CD4-positive, alpha-beta T cell treated with Interleukin-15 for 1 hour (primary cell): ENCODE results near the gene NTN4.
"Not testable (repeated sequence)": the region's sequence is repeated elsewhere in the genome, so short reads cannot be mapped to it uniquely, and the experiment has no call there.

Source experiments
- DNase-seq: peaks from one replicate; pipeline ENCODE4 v3.0.0-alpha.2; 2020

NTN4 gene

DNA sequence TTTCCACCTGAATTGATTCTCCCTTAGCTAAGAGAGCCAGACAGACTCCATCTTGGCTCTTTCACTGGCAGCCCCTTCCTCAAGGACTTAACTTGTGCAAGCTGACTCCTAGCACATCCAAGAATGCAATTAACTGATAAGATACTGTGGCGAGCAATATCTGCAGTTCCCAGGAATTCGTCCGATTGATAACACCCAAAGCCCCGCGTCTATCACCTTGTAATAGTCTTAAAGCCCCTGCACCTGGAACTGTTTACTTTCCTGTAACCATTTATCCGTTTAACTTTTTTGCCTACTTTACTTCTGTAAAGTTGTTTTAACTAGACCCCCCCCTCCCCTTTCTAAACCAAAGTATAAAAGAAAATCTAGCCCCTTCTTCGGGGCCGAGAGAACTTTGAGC lies 44.5 kb downstream of the NTN4 start:
- DNase-seq: not testable (repeated sequence)

DNA sequence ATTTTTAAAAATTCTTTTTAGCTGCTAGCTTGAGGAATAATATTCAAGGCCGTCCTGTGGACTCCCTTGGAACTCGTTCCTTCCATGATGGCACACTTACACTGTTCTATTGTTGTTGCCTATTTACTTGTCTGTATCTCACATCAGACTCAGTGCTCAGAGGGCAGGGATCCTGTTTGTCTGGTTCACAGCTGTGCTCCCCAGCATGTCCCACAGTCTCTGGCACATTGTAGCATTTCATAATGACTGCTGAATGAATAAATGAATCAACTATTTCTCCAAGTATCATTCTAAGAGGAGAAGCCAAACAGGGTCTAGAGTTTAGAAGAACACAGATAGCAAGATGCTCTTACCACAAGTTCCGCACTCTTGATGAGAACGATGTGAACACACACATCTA lies 48.0 kb downstream of the NTN4 start:
- no peak for DNase-seq

DNA sequence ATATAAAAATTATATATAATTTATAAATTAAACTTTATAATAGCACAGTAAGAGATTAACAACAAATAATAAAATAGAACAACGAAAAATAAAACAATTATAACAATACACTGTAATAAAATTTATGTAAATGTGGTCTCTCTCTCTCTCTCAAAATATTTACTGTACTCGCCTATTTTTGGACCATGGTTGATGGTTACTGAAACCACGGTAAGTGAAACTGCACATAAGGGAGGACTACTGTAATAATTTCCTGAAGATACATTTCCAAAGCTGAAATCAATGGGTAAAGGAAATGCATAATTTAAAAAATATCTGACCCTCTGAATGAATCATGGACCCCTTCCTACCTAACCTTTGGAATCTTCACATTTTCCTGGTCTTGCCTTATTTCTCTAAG lies 48.9 kb downstream of the NTN4 start:
- DNase-seq: no peak

DNA sequence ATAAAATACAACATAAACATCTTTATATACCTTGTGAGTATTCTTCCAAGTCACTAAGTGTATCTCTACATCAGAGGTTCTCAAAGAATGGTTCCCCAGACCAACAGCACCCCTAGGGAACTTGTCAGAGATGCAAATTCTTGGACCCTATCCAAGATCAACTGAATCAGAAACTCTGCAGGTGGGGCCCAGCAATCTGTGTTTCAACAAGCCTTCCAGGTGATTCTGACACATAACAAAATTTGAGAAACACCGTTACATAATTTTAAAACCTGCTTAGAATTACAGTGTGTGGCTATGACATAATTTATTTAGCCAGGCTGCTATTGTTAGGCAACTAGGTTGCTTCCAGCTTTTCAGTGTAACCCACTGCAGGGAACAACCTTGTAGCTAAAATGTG lies 49.8 kb downstream of the NTN4 start:
- no peak for DNase-seq

DNA sequence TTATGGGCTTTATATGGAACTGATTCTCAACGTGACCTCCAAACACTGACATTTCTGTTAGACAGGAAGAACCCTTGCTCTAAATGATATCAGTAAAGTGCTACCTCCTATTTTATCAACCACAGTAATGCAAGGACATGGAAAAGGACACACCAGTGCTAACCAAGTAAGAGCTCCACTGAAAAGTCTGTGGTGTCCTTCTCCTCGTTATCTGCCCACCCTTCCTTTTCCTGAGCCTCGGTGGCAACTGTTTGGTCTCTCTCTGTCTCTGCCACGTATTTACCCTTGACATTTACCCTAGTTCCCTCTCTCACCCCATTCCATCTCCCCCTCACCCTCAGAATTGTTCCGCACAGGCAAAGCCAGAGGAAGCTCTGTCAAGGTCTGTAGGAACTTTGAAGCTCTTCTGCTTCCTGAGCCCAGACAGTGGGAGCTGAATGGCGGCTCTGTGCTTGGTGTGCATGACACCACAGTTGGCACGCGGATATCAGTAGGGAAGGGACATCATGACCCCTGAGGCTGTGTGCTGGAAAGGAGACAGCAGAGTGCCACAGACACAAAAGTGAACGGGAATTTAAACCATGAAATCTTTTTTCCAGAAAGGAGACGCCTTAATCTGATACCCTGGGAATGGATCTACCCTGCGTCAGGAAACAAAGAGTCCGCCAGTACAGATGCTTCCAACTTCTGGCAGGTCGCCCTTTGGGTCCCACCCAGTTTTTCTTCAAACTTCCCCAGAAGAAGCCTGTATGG lies 50.8 kb downstream of the NTN4 start:
- DNase-seq: no peak

DNA sequence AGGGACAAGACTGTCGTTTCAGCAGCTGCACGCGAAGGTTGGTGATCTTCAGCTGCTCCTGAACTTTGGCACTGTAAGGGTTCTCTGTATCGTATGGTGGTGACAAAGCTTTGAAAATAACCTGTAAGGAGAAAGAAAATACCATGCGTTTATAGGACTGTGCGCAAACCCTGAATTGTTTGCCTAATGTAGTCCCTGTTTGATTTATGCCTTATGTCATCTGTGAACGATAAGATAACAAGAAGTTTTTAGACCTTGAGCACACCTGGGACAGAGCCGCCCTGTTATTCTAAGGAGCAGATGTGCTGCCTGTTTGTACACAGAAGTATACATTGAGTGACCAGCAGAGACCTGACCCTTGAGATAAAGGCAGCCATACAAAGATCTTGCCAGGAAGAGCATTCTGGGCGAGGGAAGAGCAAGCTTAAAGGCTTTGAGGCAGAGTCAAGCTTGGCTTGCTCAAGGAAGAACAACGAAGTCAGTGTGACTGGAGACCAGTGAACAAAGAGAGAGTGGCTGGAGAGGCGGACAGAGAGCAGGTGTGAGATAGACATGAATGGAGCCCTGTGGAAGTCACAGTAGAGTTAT lies 52.4 kb downstream of the NTN4 start:
- DNase-seq: no peak

DNA sequence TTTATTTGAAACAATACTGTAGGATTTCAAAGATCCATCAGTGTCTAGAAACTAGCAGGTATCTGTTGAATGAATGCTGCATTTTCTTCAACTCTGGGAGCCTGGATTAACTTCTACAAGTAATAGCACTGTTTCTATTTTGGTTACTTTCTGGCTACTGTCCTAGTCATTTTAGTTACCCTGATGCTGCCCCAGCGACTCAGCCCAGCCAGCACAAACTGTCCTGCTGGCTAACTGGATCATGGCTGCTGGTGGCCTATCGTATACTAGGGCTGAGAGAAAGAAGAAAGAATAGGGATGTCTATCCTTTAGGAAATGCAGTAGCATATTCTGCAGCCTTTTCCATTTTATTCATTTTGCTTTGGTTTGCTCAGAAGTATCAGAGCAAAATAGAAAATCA lies 53.9 kb downstream of the NTN4 start:
- DNase-seq: no peak

DNA sequence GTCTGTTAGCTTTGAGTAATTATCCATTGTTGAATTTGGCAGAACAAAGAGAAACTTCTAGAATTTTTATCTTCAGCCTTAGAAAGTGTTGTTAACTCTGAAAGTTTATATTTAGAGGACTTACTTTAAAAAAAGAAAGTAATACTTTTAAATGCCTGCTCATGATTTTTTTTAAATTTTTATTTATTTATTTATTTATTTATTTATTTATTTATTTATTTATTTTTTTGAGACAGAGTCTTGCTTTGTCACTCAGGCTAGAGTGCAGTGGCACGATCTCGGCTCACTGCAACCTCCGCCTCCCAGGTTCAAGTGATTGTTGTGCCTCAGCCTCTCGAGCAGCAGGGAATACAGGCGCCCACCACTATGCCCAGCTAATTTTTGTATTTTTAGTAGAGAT lies 54.8 kb downstream of the NTN4 start:
- not testable (repeated sequence) for DNase-seq

DNA sequence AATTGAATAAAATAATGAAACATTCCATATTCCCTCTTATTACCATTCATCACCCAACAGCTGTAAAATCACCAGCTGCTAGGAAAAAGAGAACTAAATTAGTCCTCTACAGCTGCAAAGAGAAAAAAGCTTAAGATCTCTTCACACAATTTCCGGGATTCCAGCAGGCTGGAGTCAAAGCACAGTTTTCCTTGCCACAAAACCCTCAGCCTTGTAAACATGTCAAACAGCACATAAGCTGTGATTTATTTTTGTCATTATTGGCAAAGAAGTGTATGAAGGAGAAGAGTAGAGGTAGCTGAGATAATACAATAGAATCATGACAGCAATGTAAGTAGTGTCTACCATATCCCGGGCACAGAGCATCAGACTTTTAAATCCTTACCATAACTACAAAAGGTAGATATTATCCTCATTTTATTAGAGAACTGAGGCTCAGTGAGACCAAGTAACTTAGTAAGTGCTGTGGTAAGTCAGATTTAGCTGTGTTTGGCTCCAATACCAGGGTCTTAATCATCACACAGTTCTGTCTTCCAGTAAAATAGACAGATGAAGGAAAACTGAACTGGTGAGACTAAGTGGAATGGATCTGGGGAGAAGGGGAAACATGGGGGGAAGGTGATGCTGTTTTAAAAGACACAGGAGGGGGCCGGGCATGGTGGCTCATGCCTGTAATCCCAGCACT lies 57.3 kb downstream of the NTN4 start:
- DNase-seq: no peak

DNA sequence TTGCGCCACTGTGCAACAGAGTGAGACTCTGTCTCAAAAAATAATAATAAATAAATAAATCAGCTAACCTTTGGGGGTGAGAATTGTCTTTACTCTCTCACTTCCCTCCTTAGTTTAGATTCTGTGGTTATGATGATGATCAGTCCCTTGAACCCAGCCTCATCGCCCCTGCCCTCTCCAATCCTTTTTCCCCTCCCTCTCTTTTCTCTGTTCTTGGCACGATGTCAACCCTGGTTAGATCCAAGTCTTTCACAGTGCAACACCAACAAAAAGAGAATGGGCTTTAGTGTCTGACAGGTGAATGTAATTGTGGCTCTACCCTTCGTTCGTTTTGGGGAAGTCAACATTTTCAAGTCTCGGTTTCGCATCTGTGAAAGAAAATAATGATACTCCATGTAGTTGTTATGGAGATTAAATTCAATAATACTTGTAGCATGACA lies 59.0 kb downstream of the NTN4 start:
- DNase-seq: no peak

DNA sequence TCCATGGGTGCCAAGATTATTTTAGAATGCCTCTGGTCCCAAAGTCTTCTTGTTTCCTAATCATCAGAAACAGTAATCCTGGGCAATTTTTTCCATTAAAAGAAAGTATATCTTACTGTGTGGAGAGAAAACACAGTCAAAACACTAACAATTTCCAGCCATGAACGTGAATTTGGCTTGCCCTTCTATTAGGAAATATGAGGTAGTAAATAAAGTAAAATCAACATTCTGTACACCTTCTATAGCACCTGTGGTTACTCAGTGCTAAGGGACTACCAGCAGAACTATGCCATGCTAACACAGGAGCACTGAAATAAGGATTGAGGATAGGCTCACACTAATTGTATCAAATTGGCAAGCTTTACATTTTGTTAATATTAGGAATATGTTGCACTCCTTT lies 60.1 kb downstream of the NTN4 start:
- DNase-seq: no peak

DNA sequence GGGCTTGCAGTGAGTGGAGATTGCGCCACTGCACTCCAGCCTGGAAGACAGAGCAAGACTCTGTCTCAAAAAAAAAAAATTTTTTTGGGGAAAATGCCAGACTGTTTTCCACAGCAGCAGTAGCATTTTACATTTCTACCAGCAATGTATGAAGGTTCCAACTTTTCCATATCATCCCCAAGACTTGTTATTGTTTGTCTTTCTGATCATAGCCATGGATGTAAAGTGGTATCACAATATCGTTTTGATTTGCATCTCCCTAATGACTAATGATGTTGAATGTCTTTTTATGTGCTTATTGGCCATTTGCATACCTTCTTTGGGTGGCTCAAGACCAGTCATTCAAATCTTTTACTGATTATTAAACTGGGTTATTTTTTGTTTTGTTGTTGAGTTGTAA lies 63.7 kb downstream of the NTN4 start:
- no peak for DNase-seq

DNA sequence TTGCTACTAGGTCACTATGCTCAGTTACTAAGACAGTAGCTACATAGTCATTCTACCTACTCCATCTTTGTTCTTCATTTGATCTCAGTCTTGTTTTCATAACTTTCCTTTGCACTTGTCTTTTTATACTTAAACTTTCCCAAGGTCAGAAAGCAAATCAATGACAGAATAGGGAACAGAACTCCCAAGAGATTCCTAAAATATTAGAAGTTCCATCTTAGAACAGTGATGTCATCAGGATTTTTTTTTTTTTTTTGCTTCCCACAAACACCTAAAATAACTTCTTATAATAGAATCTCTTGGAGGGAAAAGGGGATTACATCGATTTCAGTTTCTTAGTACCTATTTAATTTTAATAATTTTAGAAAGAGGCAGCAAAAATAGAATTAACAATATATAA lies 65.8 kb downstream of the NTN4 start:
- no peak for DNase-seq

DNA sequence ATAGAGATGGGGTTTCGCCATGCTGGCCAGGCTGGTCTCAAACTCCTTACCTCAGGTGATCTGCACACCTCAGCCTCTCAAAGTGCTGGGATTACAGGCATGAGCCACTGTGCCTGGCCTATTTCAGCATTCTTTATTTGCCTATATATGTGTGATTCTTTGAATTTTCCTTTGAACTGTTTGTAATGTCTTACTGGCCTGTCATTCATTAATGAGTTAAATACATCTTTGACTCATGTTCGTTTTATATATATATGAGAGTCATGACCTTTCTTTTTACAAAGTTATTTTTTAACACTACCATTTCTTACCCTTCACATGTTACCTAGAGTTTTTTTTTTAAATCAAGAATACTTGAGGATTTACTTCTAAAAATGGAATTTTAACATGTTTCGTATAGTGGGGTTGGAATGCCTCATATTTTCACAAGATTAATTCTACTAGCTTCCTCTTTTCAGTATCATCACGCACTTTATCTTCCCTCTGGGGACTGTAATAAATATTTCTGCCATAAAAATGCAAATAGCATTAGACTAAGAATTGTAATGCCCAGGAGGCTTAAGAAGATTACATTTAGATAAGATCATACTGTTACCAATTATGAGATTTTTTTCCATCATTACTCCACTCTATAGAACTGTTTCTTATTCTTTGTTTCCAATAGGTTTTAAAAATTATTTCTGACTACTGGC lies 66.7 kb downstream of the NTN4 start:
- no peak for DNase-seq

DNA sequence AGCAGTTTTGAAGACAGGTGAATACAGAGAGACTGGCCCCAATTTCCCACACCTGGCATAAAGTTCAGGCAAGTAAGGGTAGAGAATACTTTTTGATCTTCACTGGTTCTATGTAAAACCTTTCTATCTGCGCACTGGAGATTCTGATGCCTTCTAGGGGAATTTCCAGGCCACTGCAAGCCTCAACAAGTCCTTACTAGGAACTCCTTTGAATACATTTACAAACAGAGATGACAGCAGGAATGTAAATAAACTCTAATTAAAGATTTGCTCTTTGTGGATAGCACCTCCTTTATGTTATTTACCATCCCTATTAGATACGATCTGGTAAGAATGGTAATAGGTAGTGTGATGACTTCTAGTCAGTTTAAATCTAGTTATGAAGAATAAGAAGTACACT lies 69.2 kb downstream of the NTN4 start:
- DNase-seq: no peak

DNA sequence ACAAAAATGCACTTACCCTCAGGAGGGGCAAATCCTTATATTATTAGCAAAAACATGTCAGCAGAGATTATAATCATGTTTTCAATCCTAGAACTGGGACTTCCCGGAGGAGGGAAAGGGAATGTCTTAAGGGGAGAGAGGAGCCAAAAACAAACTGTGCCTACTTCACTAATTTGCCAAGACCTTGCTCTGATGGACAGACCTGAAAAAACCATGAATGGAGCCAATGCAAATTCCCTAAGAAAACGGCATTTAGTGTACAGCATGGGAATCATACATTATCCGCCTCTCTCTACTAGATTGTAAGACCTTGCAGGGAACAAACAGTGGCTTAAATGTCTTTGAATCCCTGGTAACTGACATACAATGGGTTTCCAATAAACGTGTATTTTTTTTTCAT lies 70.4 kb downstream of the NTN4 start:
- no peak for DNase-seq

DNA sequence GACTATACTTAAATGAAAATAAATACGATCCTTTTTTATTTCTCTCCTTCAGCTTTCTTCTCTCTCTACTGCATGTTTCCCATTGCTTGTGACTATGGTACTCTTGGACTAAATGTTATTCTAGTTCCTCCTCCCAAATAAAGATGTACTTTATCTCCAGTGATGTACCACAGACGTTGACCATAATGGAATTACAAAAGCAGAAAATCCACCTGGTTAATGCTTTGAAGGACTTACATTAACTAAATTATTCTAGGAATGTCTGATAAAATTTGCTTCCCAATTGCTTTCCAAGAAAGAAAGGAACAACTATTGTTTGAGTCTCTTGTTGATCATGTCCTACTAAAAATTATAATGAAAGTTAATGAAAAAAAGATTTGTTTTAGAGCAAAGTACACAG lies 71.8 kb downstream of the NTN4 start:
- DNase-seq: no peak

DNA sequence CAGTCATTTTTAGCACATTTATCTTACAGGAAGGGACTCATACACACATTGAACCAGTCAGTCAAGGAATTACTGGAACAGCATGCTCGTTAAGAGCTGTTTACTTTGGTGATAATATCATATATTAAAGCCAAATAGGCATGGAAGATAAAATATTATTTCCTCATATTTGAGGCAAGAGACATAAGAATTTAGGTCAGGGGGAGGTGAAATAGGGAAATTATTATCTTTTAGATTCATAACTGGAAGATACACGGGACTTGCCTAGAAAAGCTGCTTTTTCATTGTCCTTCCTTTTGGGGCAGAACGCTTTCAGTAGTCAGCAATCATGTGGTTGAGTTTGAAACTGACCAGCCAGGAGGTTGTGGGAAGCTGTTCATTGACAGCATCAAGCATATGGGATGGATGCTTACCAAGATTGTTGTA lies 72.5 kb downstream of the NTN4 start:
- no peak for DNase-seq

DNA sequence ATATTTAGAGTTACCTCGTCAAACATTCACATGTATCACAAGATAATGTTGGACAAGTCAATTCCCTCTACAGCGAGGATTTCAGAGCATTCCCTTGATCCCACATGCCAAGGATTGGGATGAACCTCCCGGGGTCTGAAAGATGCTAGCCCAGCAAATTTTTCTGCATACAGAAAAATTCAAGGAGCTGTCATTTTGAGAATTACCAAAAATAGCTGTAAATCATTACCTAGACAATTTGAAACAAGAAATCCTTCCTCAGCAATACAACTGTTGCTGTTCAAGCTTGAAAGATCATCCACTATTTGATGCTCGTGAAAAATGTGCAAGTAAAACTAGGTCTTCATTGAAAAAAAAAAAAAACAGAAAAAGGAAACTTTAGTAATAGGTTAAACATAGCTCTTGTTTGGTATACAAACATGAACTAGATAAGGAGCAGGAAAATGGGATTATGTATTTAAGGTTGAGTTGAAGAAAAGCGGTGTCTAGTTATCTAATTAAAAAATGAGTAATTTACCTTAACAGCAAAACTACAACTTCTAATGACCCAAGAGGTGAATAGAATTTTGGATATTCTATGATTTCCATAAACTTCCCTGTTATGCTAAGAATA lies 73.1 kb downstream of the NTN4 start:
- DNase-seq: no peak

DNA sequence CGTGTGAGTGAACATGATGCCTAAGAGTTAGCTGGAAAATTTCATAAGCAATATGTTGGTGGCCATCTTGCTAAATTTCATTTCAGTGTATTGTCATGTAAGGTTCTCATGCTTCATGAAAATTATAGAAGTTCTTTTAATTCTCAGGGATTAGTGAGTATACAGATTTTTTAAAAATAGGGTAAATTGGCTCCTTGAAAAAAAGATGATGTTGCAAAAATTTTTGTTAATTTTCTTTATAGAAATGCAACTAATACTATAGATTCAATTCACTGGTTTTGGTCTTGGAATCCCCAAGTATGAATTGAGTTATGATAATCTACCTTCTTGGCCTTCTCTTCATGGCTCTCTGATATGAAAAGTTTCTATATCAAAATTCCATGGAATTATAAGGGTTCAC lies 75.4 kb downstream of the NTN4 start:
- DNase-seq: no peak

DNA sequence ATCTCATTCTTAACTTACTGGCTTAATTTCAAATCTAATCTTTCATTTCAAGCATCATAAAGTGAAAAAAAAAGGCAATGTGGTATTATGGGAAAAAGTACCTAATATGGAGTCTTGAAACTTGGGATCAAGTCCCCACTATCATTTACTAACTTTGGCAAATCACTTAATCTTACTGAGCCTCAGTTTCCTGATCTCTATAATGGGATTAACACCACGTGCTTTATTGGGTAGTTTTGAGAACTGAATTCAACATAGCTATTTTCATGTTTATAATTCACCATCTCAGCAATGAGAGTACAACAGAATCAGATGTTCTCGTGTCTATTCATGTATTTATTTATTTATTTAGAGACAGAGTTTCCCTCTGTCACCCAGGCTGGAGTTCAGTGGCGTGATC lies 78.3 kb downstream of the NTN4 start:
- DNase-seq: no peak

DNA sequence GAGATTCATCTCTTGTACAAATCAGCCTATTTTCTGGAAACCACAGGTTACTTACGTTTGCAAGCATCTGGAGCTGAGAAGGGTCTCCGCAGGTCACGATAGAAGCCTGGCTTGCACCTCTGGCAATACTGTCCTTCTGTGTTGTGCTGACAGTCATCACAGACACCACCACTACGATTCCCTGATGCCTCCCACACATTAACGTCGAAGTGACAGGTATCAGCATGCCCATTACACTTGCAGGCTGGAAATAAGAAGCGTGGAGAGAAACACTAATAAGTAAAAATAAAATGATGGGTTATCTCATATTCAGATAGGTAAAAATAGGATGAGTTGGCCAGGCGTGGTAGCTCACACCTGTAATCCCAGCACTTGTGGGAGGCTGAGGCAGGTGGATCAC lies 80.2 kb downstream of the NTN4 start:
- DNase-seq: no peak

DNA sequence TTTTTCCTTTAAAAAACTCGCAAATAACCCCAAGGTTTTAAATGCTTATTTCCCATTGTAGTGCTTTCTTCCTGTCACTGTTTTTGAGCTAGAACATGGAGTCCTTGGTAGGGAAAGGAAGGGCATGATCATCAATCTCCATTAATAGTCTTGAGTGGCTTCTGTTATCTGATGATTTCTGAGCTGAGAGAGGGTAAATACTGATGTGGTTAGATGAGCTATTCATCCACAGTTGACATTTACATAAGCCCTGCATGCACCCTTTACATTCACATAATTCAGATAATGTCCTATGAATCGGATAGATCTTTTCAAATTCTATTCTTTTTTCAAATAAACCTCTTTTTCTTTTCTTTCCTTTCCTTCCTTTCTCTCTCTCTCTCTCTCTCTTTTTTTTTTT lies 81.4 kb downstream of the NTN4 start:
- no peak for DNase-seq
